Fibroblast of skin of right biceps (primary cell): ENCODE measurements around the gene PPP1R27.

ENCODE experiments used
- DNase-seq: peaks from one replicate; pipeline ENCODE4 v3.0.0-alpha.2; 2013

The PPP1R27 gene

DNA sequence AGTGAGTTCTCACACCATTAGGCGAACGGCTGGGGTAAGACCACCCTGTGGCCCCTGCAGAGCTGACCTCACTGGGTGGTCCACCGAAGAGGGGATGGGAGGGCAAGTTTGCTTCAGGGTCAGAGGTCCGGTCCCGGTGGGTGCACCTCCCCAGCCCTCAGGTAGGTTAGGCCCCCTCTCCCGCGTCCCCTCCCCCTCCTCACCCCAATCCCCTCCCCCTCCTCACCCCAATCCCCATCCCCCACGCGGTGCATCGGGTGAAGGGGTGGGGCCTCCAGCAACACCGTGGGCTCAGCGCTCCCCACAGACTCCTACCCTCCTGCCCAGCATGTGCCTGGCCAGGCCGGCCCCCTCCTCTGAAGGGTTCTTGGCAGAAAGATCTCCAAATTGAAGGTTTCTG, 15.1 kb downstream of the PPP1R27 start:
- no peak for DNase-seq

DNA sequence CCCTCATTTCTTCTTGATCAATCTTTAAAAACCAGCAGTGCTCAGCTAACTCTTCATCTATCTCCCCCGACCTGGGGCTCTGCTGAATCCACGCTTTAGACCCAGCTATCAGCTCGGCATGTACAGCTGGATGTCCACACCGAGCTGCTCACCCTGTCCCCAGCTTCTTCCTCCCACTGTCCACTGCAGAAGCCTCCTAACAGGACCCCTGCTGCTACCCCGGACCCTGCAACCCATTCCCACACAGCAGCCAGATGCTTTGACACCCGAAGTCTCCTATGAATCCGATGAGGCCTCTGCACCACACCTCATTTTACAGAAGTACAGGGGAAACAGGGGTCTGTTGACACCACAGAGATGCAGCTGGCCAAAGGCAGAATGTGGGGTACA, 17.1 kb downstream of the PPP1R27 start:
- no peak for DNase-seq

DNA sequence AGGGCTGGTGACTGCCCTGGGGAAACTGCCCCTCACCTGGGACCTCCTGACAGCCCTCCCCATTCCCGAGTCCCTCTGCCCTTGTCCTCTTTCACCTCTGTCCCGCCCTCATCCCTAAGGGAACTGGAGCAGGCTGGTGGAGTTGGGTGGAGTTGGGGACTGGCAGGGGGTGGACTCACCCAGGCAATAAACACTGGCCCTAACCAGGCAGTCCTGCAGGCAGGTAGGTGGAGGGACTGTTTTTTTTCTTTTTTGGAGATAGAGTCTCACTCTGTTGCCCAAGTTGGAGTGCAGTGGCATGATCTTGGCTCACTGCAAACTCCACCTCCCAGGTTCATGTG, 19.2 kb downstream of the PPP1R27 start:
- DNase-seq: no peak

DNA sequence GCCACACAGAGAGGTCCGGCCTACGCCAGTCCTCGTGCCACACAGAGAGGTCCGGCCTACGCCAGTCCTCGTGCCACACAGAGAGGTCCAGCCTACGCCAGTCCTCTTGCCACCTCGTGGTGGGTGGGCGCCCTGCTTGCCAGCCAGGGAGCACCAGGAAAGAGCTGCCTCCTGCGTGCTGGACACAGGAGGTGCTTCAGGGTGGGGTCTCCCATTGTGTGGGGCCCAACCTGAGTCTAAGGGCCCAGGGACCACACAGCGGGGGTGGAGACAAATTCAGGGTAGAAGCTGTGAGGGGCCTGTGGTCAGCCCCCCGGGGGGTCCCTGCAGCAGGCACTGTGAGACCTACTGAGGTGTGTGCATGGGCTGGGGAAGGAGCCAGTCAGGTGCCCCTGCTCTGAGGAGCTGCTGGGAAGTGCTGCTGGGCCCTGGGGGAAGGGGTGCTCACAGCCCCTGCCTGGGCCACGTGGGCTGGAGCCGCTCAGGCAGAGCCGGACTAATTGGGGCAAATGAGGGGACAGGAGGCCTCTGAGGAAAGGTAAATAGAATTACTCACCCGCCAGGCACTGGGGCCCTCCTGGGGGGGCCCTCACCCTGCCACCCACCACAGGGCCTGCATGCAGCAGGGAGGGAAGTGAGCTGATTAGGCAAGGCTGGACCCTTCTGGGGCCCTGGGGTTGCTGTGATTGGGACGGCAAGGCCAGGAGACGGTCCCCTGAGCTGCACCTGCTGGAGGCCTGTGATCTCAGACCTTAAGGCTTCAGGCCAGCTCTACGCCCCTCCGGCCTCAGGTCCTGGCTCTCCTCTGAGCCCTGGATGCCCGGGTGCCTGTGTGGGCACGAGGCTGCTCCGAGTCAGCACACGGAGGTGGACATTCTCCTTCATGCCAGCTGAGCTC, 19.9 kb downstream of the PPP1R27 start:
- no peak for DNase-seq

DNA sequence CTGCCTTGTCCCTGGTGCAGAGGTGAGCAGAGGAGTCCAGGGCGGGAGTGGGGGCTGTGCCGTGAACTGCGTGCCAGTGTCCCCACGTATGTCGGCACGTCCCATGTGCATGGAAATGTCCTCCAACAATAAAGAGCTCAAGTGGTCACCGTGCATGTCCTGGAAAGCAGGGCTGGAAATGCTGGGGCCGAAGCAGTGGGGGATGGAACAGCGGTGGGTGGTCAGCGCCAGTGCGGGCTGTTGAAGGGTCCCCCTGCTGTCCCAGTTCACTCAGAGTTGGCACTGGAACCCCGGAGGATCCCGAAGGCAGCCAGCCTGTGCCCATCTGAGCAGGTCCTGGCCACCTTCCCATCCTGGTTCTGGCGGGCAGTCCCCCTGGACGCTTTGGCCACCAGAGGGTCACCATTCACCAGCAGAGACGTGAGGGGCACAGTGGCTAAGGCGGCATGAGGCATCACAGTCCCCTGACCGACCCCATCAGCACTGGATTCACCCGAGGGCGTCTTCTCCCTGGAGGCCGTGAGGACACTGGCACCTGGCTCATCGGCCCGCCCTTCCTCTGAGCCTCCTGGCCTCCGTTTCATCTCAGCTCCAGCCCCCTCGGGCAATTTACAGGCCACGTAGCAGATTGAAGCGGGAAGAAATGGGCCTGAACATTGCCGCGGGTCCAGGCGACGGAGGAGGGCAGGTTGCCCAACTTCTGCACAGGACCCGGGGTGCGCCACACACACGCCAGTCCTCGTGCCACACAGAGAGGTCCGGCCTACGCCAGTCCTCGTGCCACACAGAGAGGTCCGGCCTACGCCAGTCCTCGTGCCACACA, 20.8 kb downstream of the PPP1R27 start:
- DNase-seq: no peak

DNA sequence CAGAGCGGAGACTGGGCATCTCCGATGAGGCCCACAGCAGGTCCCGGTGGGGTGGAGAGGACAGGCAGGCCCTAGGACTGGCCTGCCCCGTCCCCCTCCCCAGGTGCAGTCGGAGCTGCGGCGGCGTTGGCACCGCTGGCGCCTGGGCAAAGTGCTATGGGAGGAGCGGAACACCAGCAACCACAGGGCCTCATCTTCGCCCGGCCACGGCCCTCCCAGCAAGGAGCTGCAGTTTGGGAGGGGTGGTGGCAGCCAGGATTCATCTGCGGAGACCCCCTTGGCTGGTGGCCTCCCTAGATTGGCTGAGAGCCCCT, 21.5 kb downstream of the PPP1R27 start:
- DNase-seq: no peak

DNA sequence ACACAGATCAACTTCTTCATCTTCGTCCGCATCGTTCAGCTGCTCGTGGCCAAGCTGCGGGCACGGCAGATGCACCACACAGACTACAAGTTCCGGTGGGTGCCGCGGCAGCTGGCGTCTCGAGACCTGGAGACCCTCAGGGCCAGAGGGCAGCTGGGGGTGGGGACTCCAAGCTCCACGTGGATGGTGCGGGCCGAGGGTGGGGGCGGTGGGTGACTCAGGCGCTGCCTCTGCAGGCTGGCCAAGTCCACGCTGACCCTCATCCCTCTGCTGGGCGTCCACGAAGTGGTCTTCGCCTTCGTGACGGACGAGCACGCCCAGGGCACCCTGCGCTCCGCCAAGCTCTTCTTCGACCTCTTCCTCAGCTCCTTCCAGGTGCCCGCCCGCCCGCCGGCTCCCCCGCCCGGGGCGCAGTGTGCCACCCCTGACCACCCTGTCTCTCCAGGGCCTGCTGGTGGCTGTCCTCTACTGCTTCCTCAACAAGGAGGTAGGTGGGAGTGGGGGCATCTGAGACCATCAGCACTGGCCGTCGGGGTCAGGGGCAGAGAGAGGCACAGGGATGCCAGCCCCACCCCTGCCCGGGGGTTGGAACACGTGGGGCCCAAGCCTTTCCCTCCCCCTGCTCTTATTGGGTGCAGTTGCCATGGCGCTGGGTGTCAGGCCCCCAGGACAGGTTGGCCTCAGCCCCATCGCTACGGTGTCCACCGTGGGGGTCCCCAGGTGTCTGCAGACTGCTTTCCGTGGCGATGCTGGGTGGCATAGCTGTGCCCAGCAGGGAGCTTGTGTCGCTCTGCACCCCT, 22.1 kb downstream of the PPP1R27 start:
- no peak for DNase-seq

DNA sequence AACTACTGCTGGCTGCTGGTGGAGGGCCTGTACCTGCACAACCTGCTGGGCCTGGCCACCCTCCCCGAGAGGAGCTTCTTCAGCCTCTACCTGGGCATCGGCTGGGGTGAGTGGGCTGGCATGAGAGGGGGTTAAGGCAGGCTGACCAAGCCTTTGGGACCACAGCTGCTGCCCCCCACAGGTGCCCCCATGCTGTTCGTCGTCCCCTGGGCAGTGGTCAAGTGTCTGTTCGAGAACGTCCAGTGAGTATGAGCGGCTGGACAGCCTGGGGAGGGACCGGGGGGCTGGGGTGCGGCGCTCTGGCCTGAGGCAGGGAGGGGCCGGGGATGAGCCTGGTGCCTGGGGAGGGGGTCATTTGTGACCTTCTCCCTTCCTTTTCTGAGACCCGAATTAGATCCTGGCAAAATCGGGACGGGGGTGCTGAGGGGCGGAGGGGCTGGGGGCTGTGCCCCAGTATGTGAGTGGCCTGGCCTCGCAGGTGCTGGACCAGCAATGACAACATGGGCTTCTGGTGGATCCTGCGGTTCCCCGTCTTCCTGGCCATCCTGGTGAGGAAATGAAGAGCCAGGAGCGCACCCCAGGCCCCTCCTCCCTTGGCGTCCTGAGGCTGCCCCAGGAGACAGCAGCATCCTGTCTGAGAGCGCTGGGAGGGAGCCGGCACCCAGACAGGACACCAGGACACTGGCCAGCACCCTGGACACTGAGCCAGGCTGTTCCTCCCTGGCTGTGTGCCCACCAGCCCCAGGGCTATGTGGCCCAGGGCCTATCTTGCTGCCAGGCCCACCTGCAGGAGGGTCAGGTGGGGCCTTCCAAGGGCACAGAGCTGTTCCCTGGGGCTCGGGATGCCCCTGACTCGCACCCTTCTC, 22.9 kb downstream of the PPP1R27 start:
- DNase-seq: no peak

DNA sequence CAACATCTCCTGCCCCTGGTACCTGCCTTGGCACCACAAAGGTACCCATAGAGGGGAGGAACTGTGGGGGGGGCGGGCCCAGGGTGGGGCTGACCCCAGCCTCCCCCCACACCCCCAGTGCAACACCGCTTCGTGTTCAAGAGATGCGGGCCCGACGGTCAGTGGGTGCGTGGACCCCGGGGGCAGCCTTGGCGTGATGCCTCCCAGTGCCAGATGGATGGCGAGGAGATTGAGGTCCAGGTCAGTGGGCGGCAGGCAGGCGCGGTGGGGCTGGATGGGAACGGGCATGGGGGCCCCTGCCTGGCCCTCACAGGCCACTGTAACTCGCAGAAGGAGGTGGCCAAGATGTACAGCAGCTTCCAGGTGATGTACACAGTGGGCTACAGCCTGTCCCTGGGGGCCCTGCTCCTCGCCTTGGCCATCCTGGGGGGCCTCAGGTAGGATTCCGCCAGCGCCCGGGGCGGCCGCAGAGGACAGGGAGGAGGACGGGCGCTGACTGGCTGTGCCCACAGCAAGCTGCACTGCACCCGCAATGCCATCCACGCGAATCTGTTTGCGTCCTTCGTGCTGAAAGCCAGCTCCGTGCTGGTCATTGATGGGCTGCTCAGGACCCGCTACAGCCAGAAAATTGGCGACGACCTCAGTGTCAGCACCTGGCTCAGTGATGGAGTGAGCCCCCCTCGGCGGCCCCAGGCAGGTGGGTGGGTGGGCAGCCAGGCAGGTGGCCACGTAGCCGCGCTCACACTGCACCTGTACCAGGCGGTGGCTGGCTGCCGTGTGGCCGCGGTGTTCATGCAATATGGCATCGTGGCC, 23.8 kb downstream of the PPP1R27 start:
- DNase-seq: no peak

DNA sequence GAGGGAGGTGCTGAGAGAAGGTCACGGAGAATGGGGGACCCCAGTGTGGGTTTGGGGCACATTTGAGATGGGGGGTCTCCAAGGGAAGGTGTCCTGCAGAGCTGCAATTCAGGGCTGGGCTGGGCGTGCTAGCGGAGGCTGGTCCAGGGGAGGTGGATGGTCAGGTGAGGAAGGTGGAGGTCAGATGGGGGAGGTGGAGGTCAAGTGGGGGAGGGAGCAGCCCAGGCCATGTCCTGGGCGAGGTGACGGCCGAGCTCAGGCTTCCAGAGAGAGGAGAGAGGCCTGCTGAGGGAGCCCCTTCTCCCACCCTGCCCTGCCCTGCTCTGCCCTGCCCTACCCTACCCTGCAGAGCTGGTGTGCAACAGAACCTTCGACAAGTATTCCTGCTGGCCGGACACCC, 24.4 kb downstream of the PPP1R27 start:
- no peak for DNase-seq

DNA sequence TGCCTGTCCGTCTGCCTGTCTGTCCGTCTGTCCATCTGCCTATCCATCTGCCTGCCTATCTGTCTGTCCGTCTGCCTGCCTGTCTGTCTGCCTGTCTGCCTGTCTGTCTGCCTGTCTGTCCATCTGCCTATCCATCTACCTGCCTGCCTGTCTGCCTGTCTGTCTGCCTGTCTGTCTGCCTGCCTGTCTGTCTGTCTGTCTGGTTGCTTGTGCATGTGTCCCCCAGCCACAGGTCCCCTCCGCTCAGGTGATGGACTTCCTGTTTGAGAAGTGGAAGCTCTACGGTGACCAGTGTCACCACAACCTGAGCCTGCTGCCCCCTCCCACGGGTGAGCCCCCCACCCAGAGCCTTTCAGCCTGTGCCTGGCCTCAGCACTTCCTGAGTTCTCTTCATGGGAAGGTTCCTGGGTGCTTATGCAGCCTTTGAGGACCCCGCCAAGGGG, 25.3 kb downstream of the PPP1R27 start:
- DNase-seq: no peak

DNA sequence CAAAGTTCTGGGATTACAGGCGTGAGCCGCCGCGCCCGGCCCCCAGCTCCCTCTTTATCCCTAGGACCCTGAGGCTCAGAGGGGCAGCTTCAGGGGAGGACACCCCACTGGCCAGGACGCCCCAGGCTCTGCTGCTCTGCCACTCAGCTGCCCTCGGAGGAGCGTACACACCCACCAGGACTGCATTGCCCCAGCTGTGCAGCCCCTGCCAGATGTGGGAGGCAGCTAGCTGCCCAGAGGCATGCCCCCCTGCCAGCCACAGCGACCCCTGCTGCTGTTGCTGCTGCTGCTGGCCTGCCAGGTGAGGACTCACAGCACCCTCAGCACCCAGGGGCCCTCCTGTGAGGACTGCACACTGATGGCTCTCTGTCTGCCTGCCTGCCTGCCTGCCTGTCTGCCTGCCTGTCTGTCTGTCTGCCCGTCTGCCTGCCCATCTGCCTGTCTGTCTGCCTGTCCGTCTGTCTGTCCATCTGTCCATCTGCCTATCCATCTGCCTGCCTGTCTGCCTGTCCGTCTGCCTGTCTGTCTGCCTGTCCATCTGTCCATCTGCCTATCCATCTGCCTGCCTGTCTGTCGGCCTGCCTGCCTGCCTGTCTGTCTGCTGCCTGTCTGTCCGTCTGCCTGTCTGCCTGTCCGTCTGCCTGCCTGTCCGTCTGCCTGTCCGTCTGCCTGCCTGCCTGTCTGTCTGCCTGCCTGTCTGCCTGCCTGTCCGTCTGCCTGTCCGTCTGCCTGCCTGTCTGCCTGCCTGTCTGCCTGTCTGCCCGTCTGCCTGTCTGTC, 25.9 kb downstream of the PPP1R27 start:
- DNase-seq: no peak

DNA sequence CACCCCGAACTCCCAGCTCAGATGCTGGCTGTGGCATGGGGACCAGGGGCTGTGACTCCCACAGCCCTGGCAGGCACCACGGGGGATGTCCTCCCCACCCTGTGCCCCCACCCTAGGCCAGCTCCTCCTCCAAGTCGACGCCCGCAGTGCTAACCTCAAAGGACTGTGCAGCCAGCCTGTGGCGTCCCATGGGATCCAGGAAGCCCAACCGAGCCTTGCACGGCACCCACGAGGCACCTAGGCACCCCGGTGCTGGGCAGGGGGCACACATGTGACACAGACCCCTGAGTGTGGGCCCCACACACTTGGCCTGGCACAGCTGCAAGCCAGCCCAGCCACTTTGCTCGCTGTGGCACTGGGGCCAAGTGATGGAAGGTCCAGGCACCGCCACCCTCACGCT, 27.0 kb downstream of the PPP1R27 start:
- DNase-seq: no peak

DNA sequence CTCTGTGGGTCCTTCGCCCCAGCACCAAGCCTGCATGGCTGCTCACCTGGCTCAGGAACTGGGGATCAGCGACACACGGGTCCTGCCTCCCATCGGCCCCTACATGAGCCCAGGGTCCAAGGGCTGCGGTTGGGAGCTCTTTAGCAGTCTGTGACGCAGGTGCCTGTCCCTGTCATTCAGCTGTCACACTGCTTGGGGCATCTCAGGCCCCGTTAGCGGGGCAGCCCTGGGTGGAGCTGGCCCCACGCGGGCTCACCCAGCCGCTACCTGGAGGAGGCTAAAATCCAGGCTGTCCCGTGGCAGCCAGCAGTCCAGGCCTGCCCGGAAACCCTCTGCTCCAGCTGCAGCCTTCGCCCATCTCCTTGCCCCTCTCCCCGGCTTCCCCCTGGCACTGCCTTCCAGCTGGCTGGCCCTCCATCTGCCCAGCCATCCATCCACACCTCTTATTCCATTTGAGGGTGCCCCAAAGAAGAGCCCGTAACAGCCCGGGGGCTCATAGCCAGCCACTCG, 27.6 kb downstream of the PPP1R27 start:
- DNase-seq: no peak

DNA sequence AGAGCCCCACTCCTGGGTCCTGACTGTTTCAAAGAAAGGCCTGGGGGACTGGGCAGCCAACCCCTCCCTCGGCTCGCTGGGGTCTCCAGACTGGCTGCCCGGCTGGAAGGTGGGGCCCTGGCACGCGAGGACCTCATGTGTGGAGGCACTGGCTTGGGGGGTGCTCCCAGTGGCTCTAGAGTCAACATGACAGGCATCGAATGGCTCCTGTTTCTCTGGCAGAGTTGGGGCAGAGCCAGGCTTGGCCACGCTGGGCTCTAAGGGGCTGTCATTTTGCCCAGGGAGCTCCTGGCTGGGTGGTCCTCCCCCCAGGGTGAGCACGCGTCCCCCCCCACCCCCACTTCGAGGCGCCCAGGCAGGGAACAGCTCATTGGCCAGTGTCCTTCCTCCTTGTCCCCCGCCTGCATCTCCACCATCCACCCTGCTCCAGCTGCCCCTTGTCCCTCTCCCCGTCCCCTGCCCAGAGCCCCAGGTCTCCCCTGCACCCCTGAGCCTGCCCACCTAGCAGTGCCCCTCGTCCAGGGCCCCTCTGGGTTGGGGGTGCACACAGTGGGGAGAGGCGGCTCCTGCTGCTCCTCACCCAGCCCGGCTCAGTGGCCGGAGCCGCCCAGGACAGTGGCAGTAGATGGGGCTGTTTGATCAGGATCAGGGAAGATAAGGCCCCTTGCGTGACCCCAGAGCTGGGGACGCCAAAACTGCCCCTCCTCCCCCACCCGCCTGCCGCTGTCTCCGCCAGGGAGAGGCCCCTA, 28.2 kb downstream of the PPP1R27 start:
- no peak for DNase-seq

DNA sequence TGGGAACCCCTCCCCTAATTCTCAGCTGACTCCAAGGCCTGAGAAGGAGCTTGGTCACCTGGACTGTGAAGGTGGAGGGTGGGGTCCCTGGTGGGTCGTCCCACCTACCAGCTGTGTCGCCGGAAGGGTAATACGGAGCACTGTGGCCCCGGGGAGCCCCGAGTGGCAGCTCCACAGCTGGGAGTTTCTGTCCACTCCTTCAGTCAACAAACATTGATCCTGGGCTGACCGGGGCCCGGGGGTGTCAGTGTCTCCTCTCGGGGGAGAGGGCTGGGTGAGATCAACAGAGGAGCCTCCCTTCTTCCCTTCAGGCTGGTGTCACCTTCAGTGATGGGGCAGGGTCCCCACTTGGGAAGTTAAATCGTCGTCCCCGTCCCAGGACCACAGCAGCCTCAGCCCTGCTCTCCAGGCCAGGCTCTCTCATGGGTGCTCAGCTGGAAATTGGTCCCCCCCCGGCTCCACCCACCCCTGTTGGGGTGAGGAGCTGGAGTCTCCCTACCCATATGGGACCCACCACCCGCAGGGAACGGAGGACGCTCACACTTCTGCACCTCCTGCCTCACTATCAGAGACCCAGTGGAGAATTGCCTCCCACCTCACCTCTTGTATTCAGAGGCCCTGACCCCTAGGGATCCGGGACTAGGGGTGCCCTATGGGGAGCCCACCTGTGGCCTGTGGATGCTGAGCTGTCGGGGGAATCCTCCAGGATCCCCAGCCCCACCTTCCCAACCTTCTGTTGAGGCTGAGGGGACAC, 29.0 kb downstream of the PPP1R27 start:
- DNase-seq: no peak

DNA sequence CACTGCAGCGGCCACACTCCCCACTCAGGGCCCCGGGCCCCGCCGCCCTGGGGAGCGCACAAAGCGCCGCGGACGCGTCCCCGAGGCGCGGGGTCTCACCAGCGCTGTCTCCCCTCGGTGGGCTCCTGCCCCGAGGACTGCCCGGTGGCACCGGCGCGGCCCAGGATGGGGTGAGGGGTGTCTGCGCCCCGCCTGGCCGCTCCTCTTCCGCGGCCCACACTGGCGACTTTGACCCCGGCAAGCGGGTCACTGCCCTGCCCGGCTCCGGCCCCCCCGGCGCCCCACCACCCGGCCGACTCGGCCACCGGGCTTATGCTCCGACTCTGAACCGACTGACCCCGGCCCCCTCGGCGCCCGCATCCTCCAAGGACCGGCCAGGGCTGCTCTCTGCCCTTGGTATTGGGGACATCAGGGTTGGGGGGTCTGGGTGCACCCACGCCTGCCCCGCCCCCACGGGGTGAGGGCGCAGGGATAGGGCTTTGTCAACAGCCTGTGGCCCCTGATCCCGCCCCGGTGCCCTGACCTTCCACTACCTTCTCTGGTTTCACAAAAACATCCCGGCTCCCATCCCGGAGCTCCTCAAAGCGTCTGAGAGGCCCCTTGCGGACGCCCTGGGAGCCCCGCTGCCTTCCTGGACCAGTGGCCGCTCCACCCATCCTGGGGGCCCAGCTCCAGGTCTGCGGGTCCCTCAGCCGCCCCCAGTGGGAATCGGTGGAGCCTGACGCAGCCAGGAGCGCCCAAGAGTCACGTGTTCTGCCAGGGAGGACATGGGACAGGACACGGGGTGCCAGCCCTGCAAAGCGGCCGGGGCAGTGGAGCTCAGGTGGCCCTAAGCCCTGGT, 30.1 kb downstream of the PPP1R27 start:
- DNase-seq: no peak
